GM18502 (cell line): ENCODE measurements around the gene SHLD1.

ENCODE experiments used
- ATAC-seq: cut with Tn5 transposase; IDR thresholded peaks from one replicate; pipeline ENCODE4 v1.9.1; 2021; ENCODE audit warnings: mild to moderate bottlenecking; ENCODE audit not compliant: unreplicated experiment, poor library complexity

SHLD1 gene

GRCh38 chr20:5884465-5885335 lies 134.5 kb downstream of the SHLD1 start:
- no peak for ATAC-seq

GRCh38 chr20:5885866-5886265 lies 135.7 kb downstream of the SHLD1 start:
- ATAC-seq, result no peak

- ATAC-seq, result no peak
These were observed 136.6 kb downstream of the SHLD1 start for GRCh38 chr20:5886788-5887187.

- no peak for ATAC-seq
These were observed 137.2 kb downstream of the SHLD1 start for GRCh38 chr20:5887386-5887785.

GRCh38 chr20:5888041-5888440 lies 137.8 kb downstream of the SHLD1 start:
- no peak for ATAC-seq

GRCh38 chr20:5890773-5891441 lies 140.7 kb downstream of the SHLD1 start:
- ATAC-seq, result no peak

GRCh38 chr20:5893052-5893451 lies 142.9 kb downstream of the SHLD1 start:
- no peak for ATAC-seq

- no peak for ATAC-seq
These were observed 143.4 kb downstream of the SHLD1 start for GRCh38 chr20:5893621-5894020.

GRCh38 chr20:5895626-5896025 lies 145.4 kb downstream of the SHLD1 start:
- no peak for ATAC-seq

GRCh38 chr20:5899444-5899843 lies 149.2 kb downstream of the SHLD1 start:
- ATAC-seq, result no peak

- ATAC-seq, result no peak
These were observed 150.7 kb downstream of the SHLD1 start for GRCh38 chr20:5900908-5901307.

GRCh38 chr20:5908981-5909380 lies 158.8 kb downstream of the SHLD1 start:
- no peak for ATAC-seq

- ATAC-seq, result no peak
These were observed 160.0 kb downstream of the SHLD1 start for GRCh38 chr20:5910186-5910585.

- no peak for ATAC-seq
These were observed 163.0 kb downstream of the SHLD1 start for GRCh38 chr20:5913166-5913565.
